Measurements from ENCODE around the gene C1orf216.
A peak's percentile ranks its signal among the peaks of the same experiment; 100 is the strongest.
"Not testable (repeated sequence)": the region's sequence is repeated elsewhere in the genome, so short reads cannot be mapped to it uniquely, and the experiment has no call there.

C1orf216 gene

DNA sequence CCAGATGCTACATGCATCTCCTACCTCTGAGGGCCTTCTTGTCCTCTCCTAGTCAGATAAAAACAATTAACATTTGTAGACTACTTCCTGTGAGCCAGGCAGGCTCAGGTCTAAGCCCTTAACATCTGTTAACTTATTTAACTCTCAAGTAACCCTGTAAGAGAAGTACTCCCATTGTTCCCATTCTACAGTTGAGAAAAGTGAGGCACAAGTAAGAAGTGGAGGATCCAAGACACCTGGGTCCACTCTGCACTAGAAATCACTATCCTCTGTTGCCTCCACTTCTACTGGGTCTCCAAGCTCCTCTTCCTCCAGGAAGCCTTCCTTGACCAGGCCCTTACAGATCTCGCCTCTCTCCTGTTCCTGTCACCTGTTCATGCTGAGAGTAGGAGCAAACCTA lies 9.7 kb downstream of the C1orf216 start:
- TF ChIP-seq CTCF (IDR thresholded peaks at IDR 0.05; ENCODE audit: low read depth, low read length): no peak
- Histone ChIP-seq H3K9me3 (no peaks in the 10 kb centered on the region), H3K4me3 (ENCODE audit: low read depth, low read length) (peak overlapping the region; percentile 57), H3K27me3 (no peaks in the 10 kb centered on the region), H3K4me1 (no peaks in the 10 kb centered on the region; the same call in 1 of the 2 replicates), H3K36me3 (no peaks in the 10 kb centered on the region)
- no peak for DNase-seq

DNA sequence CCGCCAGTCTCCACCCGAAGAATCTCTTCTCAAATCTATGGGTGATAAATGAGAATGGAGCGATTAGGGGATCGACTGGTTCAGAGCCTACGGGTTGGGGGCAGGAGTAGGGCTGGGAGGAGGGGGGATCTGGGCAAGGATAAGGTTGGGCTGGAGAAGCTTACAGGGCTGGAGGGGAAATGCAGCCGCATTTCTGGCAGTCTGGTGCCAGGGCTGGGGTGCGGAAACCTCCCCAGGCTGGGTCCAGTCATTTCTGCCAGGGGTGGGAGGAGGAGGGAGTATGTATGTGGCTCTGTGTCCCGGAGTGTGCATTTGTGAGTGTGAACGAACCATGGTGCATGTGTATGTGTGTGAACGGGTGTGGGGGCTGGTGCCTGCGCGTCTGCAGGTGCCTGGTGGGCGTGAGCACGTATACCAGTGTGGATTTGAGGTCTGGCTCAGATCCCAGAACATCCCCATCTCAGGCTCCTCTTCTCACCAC lies 10.2 kb downstream of the C1orf216 start:
- Histone ChIP-seq H3K4me3 (ENCODE audit: low read depth, low read length) (peak overlapping the region; percentile 57), H3K36me3 (no peaks in the 10 kb centered on the region), H3K4me1 (no peaks in the 10 kb centered on the region; the same call in 1 of the 2 replicates), H3K27me3 (no peaks in the 10 kb centered on the region), H3K9me3 (no peaks in the 10 kb centered on the region)
- TF ChIP-seq CTCF (IDR thresholded peaks at IDR 0.05; ENCODE audit: low read depth, low read length): no peak
- DNase-seq: peak; percentile 25

GRCh38 chr1:35707601-35708440 lies 10.9 kb downstream of the C1orf216 start:
- peak overlapping the region; percentile 57 for H3K4me3 ChIP-seq (ENCODE audit: low read depth, low read length)
- peak; percentile 63 for DNase-seq
- TF ChIP-seq CTCF (IDR thresholded peaks at IDR 0.05; ENCODE audit: low read depth, low read length): no peak
- no peaks in the 10 kb centered on the region; the same call in 1 of the 2 replicates for H3K4me1 ChIP-seq
- H3K9me3 ChIP-seq: no peaks in the 10 kb centered on the region
- no peaks in the 10 kb centered on the region for H3K36me3 ChIP-seq
- H3K27me3 ChIP-seq: no peaks in the 10 kb centered on the region

- no peaks in the 10 kb centered on the region for H3K36me3 ChIP-seq
- H3K4me1 ChIP-seq: no peaks in the 10 kb centered on the region; the same call in 1 of the 2 replicates
- no peaks in the 10 kb centered on the region for H3K27me3 ChIP-seq
- no peak for TF ChIP-seq CTCF (IDR thresholded peaks at IDR 0.05; ENCODE audit: low read depth, low read length)
- DNase-seq: no peak
- H3K4me3 ChIP-seq (ENCODE audit: low read depth, low read length): no peak overlapping the region
- no peaks in the 10 kb centered on the region for H3K9me3 ChIP-seq
Measured at GRCh38 chr1:35706846-35707600, 11.7 kb downstream of the C1orf216 start.

- TF ChIP-seq CTCF (IDR thresholded peaks at IDR 0.05; ENCODE audit: low read depth, low read length): no peak
- no peak for DNase-seq
- H3K4me3 ChIP-seq (ENCODE audit: low read depth, low read length): no peak overlapping the region
- H3K9me3 ChIP-seq: no peaks in the 10 kb centered on the region
- no peaks in the 10 kb centered on the region for H3K36me3 ChIP-seq
- H3K4me1 ChIP-seq: no peaks in the 10 kb centered on the region
- no peaks in the 10 kb centered on the region for H3K27me3 ChIP-seq
Measured at GRCh38 chr1:35702508-35702907, 16.2 kb downstream of the C1orf216 start.

DNA sequence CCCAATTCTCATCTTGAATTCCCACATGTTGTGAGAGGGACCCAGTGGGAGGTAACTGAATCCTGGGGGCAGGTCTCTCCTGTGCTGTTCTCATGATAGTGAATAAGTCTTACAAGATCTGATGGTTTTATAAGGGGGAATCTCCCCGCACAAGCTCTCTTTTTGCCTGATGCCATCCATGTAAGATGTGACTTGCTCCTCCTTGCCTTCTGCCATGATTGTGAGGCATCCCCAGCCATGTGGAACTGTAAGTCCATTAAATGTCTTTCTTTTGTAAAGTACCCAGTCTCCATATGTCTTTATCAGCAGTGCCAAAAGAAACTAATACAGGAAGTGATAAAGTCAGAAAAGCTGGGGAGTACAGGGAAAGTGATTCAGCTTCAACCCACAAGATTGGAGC lies 19.5 kb downstream of the C1orf216 start:
- DNase-seq; H3K9me3 ChIP-seq; H3K27me3 ChIP-seq; H3K4me3 ChIP-seq (ENCODE audit: low read depth, low read length); H3K36me3 ChIP-seq; H3K4me1 ChIP-seq: not testable (repeated sequence)
